Endodermal cell (in vitro differentiated cells): ENCODE measurements around the gene LYZL2. TPM values are rescaled to one million over a fixed set of nuclear protein-coding genes. Genes with fewer than 3 reads are reported as not detected.
"Not testable (repeated sequence)": the region's sequence is repeated elsewhere in the genome, so short reads cannot be mapped to it uniquely, and the experiment has no call there.

Experiments used
- DNase-seq: peaks from one replicate; pipeline ENCODE4 v3.0.0-alpha.2; 2017
- H3K27ac ChIP-seq: 2 replicates; pipeline ENCODE4 v1.5.1; 2013; ENCODE audit warnings: mild to moderate bottlenecking, low read depth, low read length, moderate library complexity
- H3K27me3 ChIP-seq: 2 replicates; pipeline ENCODE4 v1.6.1; 2013; ENCODE audit warnings: mild to moderate bottlenecking, low read length, moderate library complexity; ENCODE audit not compliant: insufficient read depth, control insufficient read depth, poor library complexity, severe bottlenecking
- H3K36me3 ChIP-seq: 2 replicates; pipeline ENCODE4 v1.7.0; 2013; ENCODE audit warnings: mild to moderate bottlenecking, low read length, moderate library complexity; ENCODE audit not compliant: control insufficient read depth, insufficient read depth
- H3K4me1 ChIP-seq: one replicate; pipeline ENCODE4 v1.7.0; 2013; ENCODE audit warnings: low read length; ENCODE audit not compliant: control insufficient read depth, insufficient read depth
- H3K4me3 ChIP-seq: 2 replicates; pipeline ENCODE4 v1.5.1; 2013; ENCODE audit warnings: mild to moderate bottlenecking, low read length, moderate library complexity
- H3K9ac ChIP-seq: 2 replicates; pipeline ENCODE4 v1.6.1; 2013; ENCODE audit warnings: mild to moderate bottlenecking, low read length, moderate library complexity; ENCODE audit not compliant: poor library complexity, severe bottlenecking; ENCODE audit errors: extremely low read depth
- H3K9me3 ChIP-seq: 2 replicates; pipeline ENCODE4 v1.6.1; 2013; ENCODE audit warnings: mild to moderate bottlenecking, low read length, moderate library complexity; ENCODE audit not compliant: control insufficient read depth
- H3K27ac Mint-ChIP-seq: 2 replicates; pipeline ENCODE4 v1.8.0; 2020; ENCODE audit warnings: mixed read lengths
- H3K27me3 Mint-ChIP-seq: 2 replicates; pipeline ENCODE4 v1.8.0; 2021; ENCODE audit warnings: mild to moderate bottlenecking, mixed read lengths; ENCODE audit not compliant: insufficient read depth
- H3K36me3 Mint-ChIP-seq: 2 replicates; pipeline ENCODE4 v1.8.0; 2020; ENCODE audit warnings: low read depth, mixed read lengths
- H3K4me1 Mint-ChIP-seq: 2 replicates; pipeline ENCODE4 v1.8.0; 2020; ENCODE audit warnings: mixed read lengths
- H3K4me3 Mint-ChIP-seq: 2 replicates; pipeline ENCODE4 v1.8.0; 2020; ENCODE audit warnings: mild to moderate bottlenecking, moderate library complexity, mixed read lengths
- H3K9me3 Mint-ChIP-seq: 2 replicates; pipeline ENCODE4 v1.8.0; 2020; ENCODE audit warnings: mild to moderate bottlenecking, mixed read lengths
- CTCF ChIP-seq: fragments of 200-600 bp; sonication (generic); conservative IDR thresholded peaks from 2 replicates; pipeline ENCODE4 v1.5.0; 2021; ENCODE audit warnings: antibody characterized with exemption, mild to moderate bottlenecking
- WGBS, 2 experiments: methylation state at CpG; one replicate each; pipeline versions ENCODE4 v1.1.5 to v1.1.7; 2013; ENCODE audit warnings: missing lambda C conversion rate in 2 of 2, mixed read lengths in 1 of 2; ENCODE audit not compliant: insufficient coverage in 1 of 2, insufficient read length in 1 of 2; 5-methylcytosine and 5-hydroxymethylcytosine counted together
- total RNA-seq, 2 donors: library from RNA; stranded (reverse); fragmentation: NEBNext Ultra II Directional in 1 of 2; extraction: Animal tissue kit (Norgen Biotek cat#: 25700) in 1 of 2; gene quantifications; 2 replicates in 1 of 2; 3 replicates in 1 of 2; pipeline ENCODE4 v1.2.1, GENCODE V29; 2021

The LYZL2 gene
- total RNA-seq, 2 donors from 2014 or later, result not detected

- Mint-ChIP-seq H3K9me3 (no peaks in the 10 kb centered on the region), H3K27me3 (no peaks in the 10 kb centered on the region)
These were observed 1.0 kb upstream of the LYZL2 start for GRCh38 chr10:30630571-30630970.

DNA sequence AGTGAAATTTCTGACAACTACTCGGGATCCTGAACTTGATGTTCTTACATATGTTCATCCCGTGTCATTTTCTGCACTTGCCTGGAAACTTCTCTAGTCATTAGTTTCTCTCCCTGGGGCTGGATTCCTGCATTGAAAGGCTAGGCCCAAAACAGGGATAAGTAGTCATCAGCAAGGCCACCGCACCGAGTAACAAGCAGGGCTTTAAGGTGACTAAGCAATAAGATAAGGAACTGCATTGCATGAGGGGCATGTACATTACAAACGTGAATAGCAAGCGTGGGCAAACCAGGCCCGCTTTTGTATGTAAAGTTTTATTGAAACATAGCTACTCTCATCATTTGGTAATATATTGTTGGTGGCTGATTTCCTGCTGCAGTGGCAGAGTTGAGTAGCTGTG, 977 bp downstream of the LYZL2 start:
- H3K4me1 ChIP-seq, H3K36me3 ChIP-seq, H3K9me3 ChIP-seq, H3K27ac Mint-ChIP-seq, DNase-seq, H3K9ac ChIP-seq, H3K36me3 Mint-ChIP-seq, H3K27me3 ChIP-seq, H3K4me3 ChIP-seq, H3K4me1 Mint-ChIP-seq, H3K4me3 Mint-ChIP-seq, H3K9me3 Mint-ChIP-seq, H3K27ac ChIP-seq, H3K27me3 Mint-ChIP-seq: not testable (repeated sequence)
- 91 to 100% methylated on average over 4 to 7 of the region's 7 CpGs for WGBS, 2 experiments

More at GRCh38 chr10:30630571-30630970, 1.0 kb upstream of the LYZL2 start:
- H3K9me3 ChIP-seq, result no peaks in the 10 kb centered on the region
- no peak overlapping the region for H3K27ac ChIP-seq
- Mint-ChIP-seq H3K4me3 (no peak overlapping the region), H3K4me1 (no peaks in the 10 kb centered on the region), H3K36me3 (no peaks in the 10 kb centered on the region), H3K27ac (no peak overlapping the region)
- WGBS, 2 experiments, result no CpG with 5 or more reads among the region's 2 CpGs
- H3K4me3 ChIP-seq, result no peak overlapping the region
- DNase-seq, result no peak
- no peaks in the 10 kb centered on the region for H3K36me3 ChIP-seq
- H3K4me1 ChIP-seq, result no peaks in the 10 kb centered on the region
- no peak overlapping the region for H3K9ac ChIP-seq
- no peak for TF ChIP-seq CTCF
- no peaks in the 10 kb centered on the region for H3K27me3 ChIP-seq

- H3K4me3 Mint-ChIP-seq, H3K9me3 Mint-ChIP-seq: not testable (repeated sequence)
- 81 to 95% methylated on average over 4 to 8 of the region's 11 CpGs for WGBS, 2 experiments
These were observed 2.7 kb downstream of the LYZL2 start for GRCh38 chr10:30626837-30627236.

DNA sequence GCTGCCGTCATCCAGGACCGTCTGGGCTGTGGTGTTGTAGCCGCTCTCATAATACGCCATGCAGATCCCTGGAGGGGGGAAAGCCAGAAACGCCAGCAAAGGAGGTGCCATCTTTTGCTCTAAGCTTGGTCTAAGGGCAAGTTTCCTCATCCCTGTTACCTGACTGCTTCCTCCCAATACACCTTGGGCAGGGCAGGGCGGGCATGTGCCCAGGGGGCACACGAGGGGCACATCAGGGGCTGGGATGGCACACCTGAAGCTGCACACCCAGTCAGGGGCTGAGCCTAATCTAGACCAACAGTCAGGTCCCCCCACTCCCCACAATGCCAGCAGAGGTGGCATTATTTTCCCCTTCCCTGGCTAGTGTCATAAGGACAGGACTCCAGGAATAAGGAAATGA, 3.4 kb downstream of the LYZL2 start:
- H3K4me1 Mint-ChIP-seq, H3K9ac ChIP-seq, H3K27me3 ChIP-seq, H3K36me3 Mint-ChIP-seq, H3K27ac ChIP-seq, H3K9me3 Mint-ChIP-seq, H3K4me3 Mint-ChIP-seq, H3K4me1 ChIP-seq, H3K36me3 ChIP-seq, H3K9me3 ChIP-seq, H3K27ac Mint-ChIP-seq, H3K4me3 ChIP-seq, H3K27me3 Mint-ChIP-seq, DNase-seq: not testable (repeated sequence)
- 95 to 97% methylated on average over 4 to 7 of the region's 7 CpGs for WGBS, 2 experiments

More at GRCh38 chr10:30626837-30627236, 2.7 kb downstream of the LYZL2 start:
- H3K27me3 ChIP-seq, H3K27ac Mint-ChIP-seq, H3K27me3 Mint-ChIP-seq, H3K4me1 ChIP-seq, H3K27ac ChIP-seq, DNase-seq, H3K4me3 ChIP-seq, H3K36me3 ChIP-seq, H3K4me1 Mint-ChIP-seq, H3K9ac ChIP-seq, H3K36me3 Mint-ChIP-seq, H3K9me3 ChIP-seq: not testable (repeated sequence)
